ENCODE results near the gene IFFO2.

IFFO2 gene

DNA sequence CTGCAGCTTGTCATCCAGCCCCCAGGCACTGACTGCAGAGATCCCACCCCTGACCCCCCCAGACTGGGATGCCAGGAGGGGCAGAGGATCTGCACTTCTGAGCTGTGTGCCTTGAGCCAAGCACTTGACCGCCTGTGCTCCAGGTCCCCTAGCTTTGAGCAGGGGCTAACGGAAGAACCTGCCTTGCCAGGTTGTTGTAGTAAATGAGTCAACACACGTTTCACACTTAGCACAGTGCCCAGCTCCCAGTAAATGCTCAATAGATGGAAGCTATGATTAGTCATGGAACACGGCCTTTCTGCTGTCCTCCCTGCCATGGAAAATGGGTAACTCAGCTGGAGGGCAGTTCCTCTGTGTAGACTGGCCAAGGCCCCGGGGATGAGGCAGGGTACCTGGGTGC, 24.1 kb downstream of the IFFO2 start:
- TF ChIP-seq TCF12 (IDR thresholded peaks at IDR 0.05; ENCODE audit: low read depth): no peak
- no peak for TF ChIP-seq RAD21 (IDR thresholded peaks at IDR 0.05; ENCODE audit: low read depth)
- TF ChIP-seq ZBTB7A (IDR thresholded peaks at IDR 0.05; ENCODE audit: low read depth): no peak
- no peak for TF ChIP-seq CEBPB (IDR thresholded peaks at IDR 0.05)
- TF ChIP-seq, protein P1, sequence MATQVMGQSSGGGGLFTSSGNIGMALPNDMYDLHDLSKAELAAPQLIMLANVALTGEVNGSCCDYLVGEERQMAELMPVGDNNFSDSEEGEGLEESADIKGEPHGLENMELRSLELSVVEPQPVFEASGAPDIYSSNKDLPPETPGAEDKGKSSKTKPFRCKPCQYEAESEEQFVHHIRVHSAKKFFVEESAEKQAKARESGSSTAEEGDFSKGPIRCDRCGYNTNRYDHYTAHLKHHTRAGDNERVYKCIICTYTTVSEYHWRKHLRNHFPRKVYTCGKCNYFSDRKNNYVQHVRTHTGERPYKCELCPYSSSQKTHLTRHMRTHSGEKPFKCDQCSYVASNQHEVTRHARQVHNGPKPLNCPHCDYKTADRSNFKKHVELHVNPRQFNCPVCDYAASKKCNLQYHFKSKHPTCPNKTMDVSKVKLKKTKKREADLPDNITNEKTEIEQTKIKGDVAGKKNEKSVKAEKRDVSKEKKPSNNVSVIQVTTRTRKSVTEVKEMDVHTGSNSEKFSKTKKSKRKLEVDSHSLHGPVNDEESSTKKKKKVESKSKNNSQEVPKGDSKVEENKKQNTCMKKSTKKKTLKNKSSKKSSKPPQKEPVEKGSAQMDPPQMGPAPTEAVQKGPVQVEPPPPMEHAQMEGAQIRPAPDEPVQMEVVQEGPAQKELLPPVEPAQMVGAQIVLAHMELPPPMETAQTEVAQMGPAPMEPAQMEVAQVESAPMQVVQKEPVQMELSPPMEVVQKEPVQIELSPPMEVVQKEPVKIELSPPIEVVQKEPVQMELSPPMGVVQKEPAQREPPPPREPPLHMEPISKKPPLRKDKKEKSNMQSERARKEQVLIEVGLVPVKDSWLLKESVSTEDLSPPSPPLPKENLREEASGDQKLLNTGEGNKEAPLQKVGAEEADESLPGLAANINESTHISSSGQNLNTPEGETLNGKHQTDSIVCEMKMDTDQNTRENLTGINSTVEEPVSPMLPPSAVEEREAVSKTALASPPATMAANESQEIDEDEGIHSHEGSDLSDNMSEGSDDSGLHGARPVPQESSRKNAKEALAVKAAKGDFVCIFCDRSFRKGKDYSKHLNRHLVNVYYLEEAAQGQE (IDR thresholded peaks at IDR 0.05; ENCODE audit: low read depth): no peak
- no peak for TF ChIP-seq TEAD4 (IDR thresholded peaks at IDR 0.05)
- TF ChIP-seq TAF1 (IDR thresholded peaks at IDR 0.05; ENCODE audit: low read depth): no peak
- TF ChIP-seq YY1 (IDR thresholded peaks at IDR 0.05; ENCODE audit: low read depth): no peak
- no peak for TF ChIP-seq EP300 (IDR thresholded peaks at IDR 0.05; ENCODE audit: borderline replicate concordance)
- TF ChIP-seq, protein P2, sequence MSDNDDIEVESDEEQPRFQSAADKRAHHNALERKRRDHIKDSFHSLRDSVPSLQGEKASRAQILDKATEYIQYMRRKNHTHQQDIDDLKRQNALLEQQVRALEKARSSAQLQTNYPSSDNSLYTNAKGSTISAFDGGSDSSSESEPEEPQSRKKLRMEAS (IDR thresholded peaks at IDR 0.05): no peak
- no peak for TF ChIP-seq EGR1 (IDR thresholded peaks at IDR 0.05)
- TF ChIP-seq CREB1 (IDR thresholded peaks at IDR 0.05; ENCODE audit: low read depth): no peak
- TF ChIP-seq NFIC (IDR thresholded peaks at IDR 0.05): no peak
- TF ChIP-seq FOXM1 (IDR thresholded peaks at IDR 0.05; ENCODE audit: borderline replicate concordance, low read depth): no peak
- TF ChIP-seq, protein P3, sequence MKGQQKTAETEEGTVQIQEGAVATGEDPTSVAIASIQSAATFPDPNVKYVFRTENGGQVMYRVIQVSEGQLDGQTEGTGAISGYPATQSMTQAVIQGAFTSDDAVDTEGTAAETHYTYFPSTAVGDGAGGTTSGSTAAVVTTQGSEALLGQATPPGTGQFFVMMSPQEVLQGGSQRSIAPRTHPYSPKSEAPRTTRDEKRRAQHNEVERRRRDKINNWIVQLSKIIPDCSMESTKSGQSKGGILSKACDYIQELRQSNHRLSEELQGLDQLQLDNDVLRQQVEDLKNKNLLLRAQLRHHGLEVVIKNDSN (IDR thresholded peaks at IDR 0.05): no peak

DNA sequence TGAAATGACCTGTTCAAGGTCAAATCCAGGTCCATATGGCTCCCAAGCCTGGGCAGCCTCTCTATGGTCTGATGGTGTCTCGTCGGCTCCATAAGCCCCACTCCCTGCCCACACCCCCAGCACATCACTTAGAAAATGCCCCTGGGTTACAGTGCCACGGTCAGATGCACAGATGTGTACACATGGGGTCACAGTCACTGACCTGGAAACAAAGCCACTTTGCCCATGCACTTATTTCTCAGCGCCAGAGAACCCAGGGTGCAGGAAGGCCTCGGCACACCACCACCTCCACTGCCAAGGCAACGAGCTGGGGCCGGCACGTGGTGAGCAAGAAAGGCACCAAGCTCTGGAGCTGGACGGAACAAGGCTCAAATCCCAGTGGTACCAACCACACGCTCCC, 24.7 kb downstream of the IFFO2 start:
- TF ChIP-seq CREB1 (IDR thresholded peaks at IDR 0.05; ENCODE audit: low read depth) (no peak), EP300 (IDR thresholded peaks at IDR 0.05; ENCODE audit: borderline replicate concordance) (no peak), CEBPB (IDR thresholded peaks at IDR 0.05) (no peak), NFIC (IDR thresholded peaks at IDR 0.05) (no peak)

DNA sequence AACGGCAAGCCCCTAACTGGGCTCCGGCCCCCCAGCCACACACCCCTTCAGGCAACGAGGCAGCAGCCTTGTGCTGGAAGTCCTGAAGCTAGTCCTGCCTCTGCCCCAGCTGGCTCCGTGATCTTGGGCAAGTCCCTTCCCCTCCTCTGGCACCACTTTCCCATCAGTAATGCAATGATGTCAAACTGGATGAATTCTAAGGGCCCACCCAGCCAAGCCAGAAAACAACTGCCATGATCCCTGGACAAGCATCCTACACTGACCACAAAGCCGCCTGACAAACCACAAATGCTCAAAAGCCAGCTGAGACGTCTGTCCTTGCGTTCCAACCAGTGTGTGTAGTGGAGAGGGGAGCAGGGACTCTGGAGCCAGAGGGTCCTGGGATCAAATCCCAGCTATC, 26.8 kb downstream of the IFFO2 start:
- TF ChIP-seq, protein P1 (IDR thresholded peaks at IDR 0.05; ENCODE audit: low read depth): no peak
- TF ChIP-seq FOXM1 (IDR thresholded peaks at IDR 0.05; ENCODE audit: borderline replicate concordance, low read depth) (no peak), EGR1 (IDR thresholded peaks at IDR 0.05) (no peak), CEBPB (IDR thresholded peaks at IDR 0.05) (no peak), RAD21 (IDR thresholded peaks at IDR 0.05; ENCODE audit: low read depth) (no peak), ZBTB7A (IDR thresholded peaks at IDR 0.05; ENCODE audit: low read depth) (no peak), TEAD4 (IDR thresholded peaks at IDR 0.05) (no peak), TCF12 (IDR thresholded peaks at IDR 0.05; ENCODE audit: low read depth) (no peak), TAF1 (IDR thresholded peaks at IDR 0.05; ENCODE audit: low read depth) (no peak), CREB1 (IDR thresholded peaks at IDR 0.05; ENCODE audit: low read depth) (no peak), YY1 (IDR thresholded peaks at IDR 0.05; ENCODE audit: low read depth) (no peak), EP300 (IDR thresholded peaks at IDR 0.05; ENCODE audit: borderline replicate concordance) (no peak), NFIC (IDR thresholded peaks at IDR 0.05) (no peak)
- TF ChIP-seq, protein P3 (IDR thresholded peaks at IDR 0.05): no peak
- TF ChIP-seq, protein P2 (IDR thresholded peaks at IDR 0.05): no peak

DNA sequence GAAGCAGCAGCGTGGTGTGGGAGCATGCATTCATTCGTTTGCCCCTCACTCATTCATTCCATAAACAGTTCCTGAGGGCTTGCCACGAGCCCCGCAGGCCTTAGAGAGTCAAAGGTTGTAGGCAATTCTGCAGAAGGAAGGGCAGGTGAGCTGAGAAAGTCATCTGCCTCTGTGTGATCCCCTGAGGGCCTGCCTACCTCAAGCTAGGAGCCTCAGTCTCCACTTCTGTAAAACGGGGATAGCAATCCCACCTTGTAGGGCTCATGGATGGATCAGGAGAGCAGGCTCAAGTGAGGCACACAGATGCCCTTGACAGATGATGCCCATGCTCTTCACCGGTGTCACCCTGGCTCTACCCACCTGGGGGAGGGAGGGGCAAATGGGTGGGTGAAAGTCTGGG, 27.5 kb downstream of the IFFO2 start:
- TF ChIP-seq FOXM1 (IDR thresholded peaks at IDR 0.05; ENCODE audit: borderline replicate concordance, low read depth) (no peak), NFIC (IDR thresholded peaks at IDR 0.05) (no peak), RAD21 (IDR thresholded peaks at IDR 0.05; ENCODE audit: low read depth) (no peak), TCF12 (IDR thresholded peaks at IDR 0.05; ENCODE audit: low read depth) (no peak), EGR1 (IDR thresholded peaks at IDR 0.05) (no peak), YY1 (IDR thresholded peaks at IDR 0.05; ENCODE audit: low read depth) (no peak), ZBTB7A (IDR thresholded peaks at IDR 0.05; ENCODE audit: low read depth) (no peak), TAF1 (IDR thresholded peaks at IDR 0.05; ENCODE audit: low read depth) (no peak), EP300 (IDR thresholded peaks at IDR 0.05; ENCODE audit: borderline replicate concordance) (no peak)
- TF ChIP-seq, protein P1 (IDR thresholded peaks at IDR 0.05; ENCODE audit: low read depth): no peak
- TF ChIP-seq, protein P2 (IDR thresholded peaks at IDR 0.05): no peak

Data from Ishikawa (cell line).